ENCODE measurements around the gene ZBTB20. TPM values are rescaled to one million over a fixed set of nuclear protein-coding genes. Genes with fewer than 3 reads are reported as not detected.

Gene ZBTB20
- total and polyA plus RNA-seq, 9 donors, result 4.3 to 160 (median 107) TPM

- 83 to 93% (median 86%) methylated on average over 3 of the region's 3 CpGs for WGBS, 3 donors
Measured at GRCh38 chr3:114553949-114554593, 593.0 kb downstream of the ZBTB20 start.

GRCh38 chr3:114552527-114552812, 594.6 kb downstream of the ZBTB20 start:
- no peaks in the 10 kb centered on the region for H3K27me3 ChIP-seq
- WGBS, 3 donors, result 88 to 92% (median 90%) methylated on average over 1 of the region's 1 CpG
- TF ChIP-seq POLR2A (IDR thresholded peaks at IDR 0.05) (no peak), EP300 (IDR thresholded peaks at IDR 0.05) (no peak), CTCF (IDR thresholded peaks at IDR 0.05) (no peak)
- no peaks in the 10 kb centered on the region for H3K36me3 ChIP-seq
- H3K4me1 ChIP-seq (ENCODE audit: insufficient read depth), result no peaks in the 10 kb centered on the region
- intact Hi-C loops (cut with DNase I), result no loop called here
- H3K27ac ChIP-seq, result no peak overlapping the region
- no peaks in the 10 kb centered on the region for H3K9me3 ChIP-seq
- no peak overlapping the region for H3K4me3 ChIP-seq
- no peak for DNase-seq

More at GRCh38 chr3:114553949-114554593, 593.0 kb downstream of the ZBTB20 start:
- Histone ChIP-seq H3K4me1 (ENCODE audit: insufficient read depth) (no peaks in the 10 kb centered on the region), H3K36me3 (no peaks in the 10 kb centered on the region), H3K27me3 (no peaks in the 10 kb centered on the region), H3K9me3 (no peaks in the 10 kb centered on the region), H3K27ac (no peak overlapping the region), H3K4me3 (no peak overlapping the region)
- no peak for DNase-seq
- intact Hi-C loops (cut with DNase I), result no loop called here
- TF ChIP-seq POLR2A (IDR thresholded peaks at IDR 0.05), result no peak
- TF ChIP-seq CTCF (IDR thresholded peaks at IDR 0.05), result no peak
- no peak for TF ChIP-seq EP300 (IDR thresholded peaks at IDR 0.05)

GRCh38 chr3:114551770-114552526, 595.1 kb downstream of the ZBTB20 start:
- H3K27ac ChIP-seq, result no peak overlapping the region
- no peak for TF ChIP-seq POLR2A (IDR thresholded peaks at IDR 0.05)
- TF ChIP-seq EP300 (IDR thresholded peaks at IDR 0.05), result no peak
- no peak for TF ChIP-seq CTCF (IDR thresholded peaks at IDR 0.05)
- WGBS, 3 donors, result 89 to 91% (median 90%) methylated on average over 4 of the region's 4 CpGs

GRCh38 chr3:114550165-114550564, 596.9 kb downstream of the ZBTB20 start:
- no peak for TF ChIP-seq POLR2A (IDR thresholded peaks at IDR 0.05)
- no peak for TF ChIP-seq CTCF (IDR thresholded peaks at IDR 0.05)
- TF ChIP-seq EP300 (IDR thresholded peaks at IDR 0.05), result no peak
- H3K27ac ChIP-seq, result no peak overlapping the region
- intact Hi-C loops (cut with DNase I), result no loop called here

More at GRCh38 chr3:114551770-114552526, 595.1 kb downstream of the ZBTB20 start:
- Histone ChIP-seq H3K27me3 (no peaks in the 10 kb centered on the region), H3K9me3 (no peaks in the 10 kb centered on the region), H3K4me3 (no peak overlapping the region), H3K4me1 (ENCODE audit: insufficient read depth) (no peaks in the 10 kb centered on the region), H3K36me3 (no peaks in the 10 kb centered on the region)
- intact Hi-C loops (cut with DNase I), result no loop called here
- no peak for DNase-seq

More at GRCh38 chr3:114550165-114550564, 596.9 kb downstream of the ZBTB20 start:
- no peaks in the 10 kb centered on the region for H3K4me1 ChIP-seq (ENCODE audit: insufficient read depth)
- H3K36me3 ChIP-seq, result no peaks in the 10 kb centered on the region
- no peaks in the 10 kb centered on the region for H3K9me3 ChIP-seq
- 93 to 96% (median 94%) methylated on average over 4 of the region's 4 CpGs for whole genome bisulfite sequencing, 3 donors
- H3K4me3 ChIP-seq, result no peak overlapping the region
- DNase-seq, result no peak
- no peaks in the 10 kb centered on the region for H3K27me3 ChIP-seq
